Measurements from ENCODE around the gene SYT17.
A peak's percentile ranks its signal among the peaks of the same experiment; 100 is the strongest.

SYT17 gene

DNA sequence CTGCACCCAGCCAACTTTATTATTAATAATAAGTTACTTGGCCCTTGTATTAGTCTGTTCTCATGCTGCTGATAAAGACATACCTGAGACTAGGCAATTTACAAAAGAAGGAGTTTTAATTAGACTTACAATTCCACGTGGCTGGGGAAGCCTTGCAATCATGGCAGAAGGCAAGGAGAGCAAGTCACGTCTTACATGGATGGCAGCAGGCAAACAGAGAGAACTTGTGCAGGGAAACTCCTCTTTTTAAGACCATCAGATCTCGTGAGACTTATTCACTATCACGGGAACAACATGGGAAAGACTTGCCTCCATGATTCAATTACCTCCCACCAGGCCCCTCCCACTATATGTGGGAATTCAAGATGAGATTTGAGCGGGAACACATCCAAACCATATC, 47.7 kb downstream of the SYT17 start:
- Histone ChIP-seq H3K4me1 (ENCODE audit: insufficient read depth, insufficient read length) (peaks cover 4% of the 10 kb centered on the region), H3K9me3 (ENCODE audit: insufficient read depth, low read length) (peaks cover 30% of the 10 kb centered on the region), H3K4me3 (ENCODE audit: insufficient read length, low read depth) (no peak overlapping the region), H3K9ac (ENCODE audit: insufficient read length, low read depth) (no peak overlapping the region), H3K36me3 (ENCODE audit: insufficient read depth, insufficient read length, low read length) (peaks cover 3% of the 10 kb centered on the region), H3K27me3 (ENCODE audit: insufficient read depth, insufficient read length) (no peaks in the 10 kb centered on the region)
- TF ChIP-seq SUZ12 (IDR thresholded peaks at IDR 0.05; ENCODE audit: extremely low read depth, insufficient read depth, insufficient read length), result no peak
- no peak for TF ChIP-seq YY1 (IDR thresholded peaks at IDR 0.05; ENCODE audit: insufficient read depth, insufficient read length)
- no peak for TF ChIP-seq ZNF274 (IDR thresholded peaks at IDR 0.05; ENCODE audit: low read depth, low read length)
- no peak for DNase-seq (ENCODE audit: low read depth, low spot score)

DNA sequence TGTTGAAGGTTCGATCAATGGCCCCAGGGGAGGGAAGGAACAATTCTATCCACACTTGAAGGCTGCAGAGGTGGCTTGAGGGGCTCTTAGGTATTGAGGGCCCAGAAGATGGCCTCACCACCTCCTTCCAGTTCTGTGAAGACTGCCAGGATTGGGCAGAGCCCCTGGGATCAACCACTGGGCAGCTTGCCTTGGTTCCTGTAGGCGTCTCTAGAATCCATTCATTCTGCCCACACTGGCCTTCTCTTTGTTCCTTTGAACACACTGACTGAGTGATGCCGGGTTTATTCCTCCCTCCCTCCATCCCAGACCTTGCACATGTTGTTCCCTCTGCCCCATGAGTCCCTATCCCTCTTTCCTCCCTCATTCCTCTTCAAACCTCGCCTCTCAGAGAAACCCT, 50.5 kb downstream of the SYT17 start:
- DNase-seq (ENCODE audit: low read depth, low spot score), result no peak
- no peaks in the 10 kb centered on the region for H3K36me3 ChIP-seq (ENCODE audit: insufficient read depth, insufficient read length, low read length)
- no peak for TF ChIP-seq ZNF274 (IDR thresholded peaks at IDR 0.05; ENCODE audit: low read depth, low read length)
- TF ChIP-seq SUZ12 (IDR thresholded peaks at IDR 0.05; ENCODE audit: extremely low read depth, insufficient read depth, insufficient read length), result no peak
- TF ChIP-seq YY1 (IDR thresholded peaks at IDR 0.05; ENCODE audit: insufficient read depth, insufficient read length), result no peak
- H3K9ac ChIP-seq (ENCODE audit: insufficient read length, low read depth), result no peak overlapping the region
- no peaks in the 10 kb centered on the region for H3K27me3 ChIP-seq (ENCODE audit: insufficient read depth, insufficient read length)
- H3K4me3 ChIP-seq (ENCODE audit: insufficient read length, low read depth), result no peak overlapping the region
- H3K9me3 ChIP-seq (ENCODE audit: insufficient read depth, low read length), result peaks cover 12% of the 10 kb centered on the region; the same call in 1 of the 2 replicates
- H3K4me1 ChIP-seq (ENCODE audit: insufficient read depth, insufficient read length), result peaks cover 4% of the 10 kb centered on the region

DNA sequence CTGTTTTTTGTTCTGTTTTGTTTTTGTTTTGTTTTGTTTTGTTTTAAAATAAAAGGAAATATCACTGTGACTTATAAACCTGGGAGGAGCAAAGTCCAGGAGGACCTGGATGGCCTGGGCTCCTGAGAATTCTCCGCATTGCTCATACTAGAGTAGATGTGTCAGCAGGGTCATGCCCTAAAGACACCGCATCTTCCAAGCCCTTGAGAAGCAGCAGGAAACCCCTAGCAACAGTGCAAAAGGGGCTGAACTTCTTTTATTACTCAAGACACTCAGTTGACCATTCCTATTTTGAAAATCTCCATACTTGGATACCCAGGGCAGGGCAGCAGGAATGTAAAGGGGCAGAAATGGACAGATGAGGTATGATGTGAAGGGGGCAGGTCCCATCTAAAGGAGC, 51.8 kb downstream of the SYT17 start:
- Histone ChIP-seq H3K4me1 (ENCODE audit: insufficient read depth, insufficient read length) (peaks cover 4% of the 10 kb centered on the region), H3K9me3 (ENCODE audit: insufficient read depth, low read length) (peaks cover 15% of the 10 kb centered on the region), H3K9ac (ENCODE audit: insufficient read length, low read depth) (no peak overlapping the region), H3K36me3 (ENCODE audit: insufficient read depth, insufficient read length, low read length) (peaks cover 10% of the 10 kb centered on the region), H3K27me3 (ENCODE audit: insufficient read depth, insufficient read length) (no peaks in the 10 kb centered on the region), H3K4me3 (ENCODE audit: insufficient read length, low read depth) (no peak overlapping the region)
- no peak for TF ChIP-seq YY1 (IDR thresholded peaks at IDR 0.05; ENCODE audit: insufficient read depth, insufficient read length)
- TF ChIP-seq ZNF274 (IDR thresholded peaks at IDR 0.05; ENCODE audit: low read depth, low read length), result no peak
- no peak for TF ChIP-seq SUZ12 (IDR thresholded peaks at IDR 0.05; ENCODE audit: extremely low read depth, insufficient read depth, insufficient read length)
- no peak for DNase-seq (ENCODE audit: low read depth, low spot score)

DNA sequence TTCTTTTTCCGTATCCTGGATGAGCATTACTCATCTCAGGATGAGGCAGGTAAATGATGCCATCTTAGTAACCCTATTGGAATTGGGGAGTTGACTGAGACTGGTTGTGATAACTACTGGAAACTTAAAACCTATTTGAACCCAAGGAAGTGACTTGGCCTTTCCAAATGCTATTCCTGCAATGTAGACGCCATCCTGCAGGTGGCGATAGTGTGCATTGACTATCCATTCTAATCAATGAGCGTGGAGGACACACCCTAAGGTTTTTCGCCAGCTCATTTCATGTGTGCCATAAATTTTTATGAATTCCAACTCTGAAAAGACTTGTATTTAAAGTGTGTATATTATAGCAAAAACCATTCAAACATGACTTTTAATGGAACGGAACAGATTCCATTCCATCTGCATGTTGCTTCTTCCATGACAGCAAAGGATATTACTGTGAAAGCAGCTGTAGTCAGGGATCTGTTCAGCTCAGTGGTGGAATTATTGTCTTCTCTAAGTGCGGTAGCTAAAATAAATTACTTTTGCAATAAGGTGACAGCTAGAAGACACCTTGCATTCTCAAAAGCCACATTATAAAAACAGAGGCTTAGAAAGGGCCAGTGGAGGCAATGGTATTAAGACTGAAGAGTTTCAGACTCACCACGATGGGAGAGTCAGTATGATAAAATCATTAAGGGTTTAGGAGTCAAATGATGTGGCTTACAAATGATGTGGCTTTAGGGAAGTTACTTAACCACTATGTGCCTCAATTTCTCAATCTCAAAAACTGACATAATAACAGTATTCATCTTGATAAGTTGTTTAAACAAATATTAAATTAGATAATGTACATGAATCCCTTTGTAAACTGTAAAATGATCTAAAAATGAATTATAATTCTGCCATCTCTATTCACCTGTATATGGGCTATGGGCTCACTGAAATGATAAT, 55.5 kb downstream of the SYT17 start:
- H3K4me1 ChIP-seq (ENCODE audit: insufficient read depth, insufficient read length), result peaks cover 7% of the 10 kb centered on the region
- DNase-seq (ENCODE audit: low read depth, low spot score), result peak; percentile 50
- H3K36me3 ChIP-seq (ENCODE audit: insufficient read depth, insufficient read length, low read length), result peaks cover 26% of the 10 kb centered on the region
- no peak overlapping the region for H3K9ac ChIP-seq (ENCODE audit: insufficient read length, low read depth)
- H3K27me3 ChIP-seq (ENCODE audit: insufficient read depth, insufficient read length), result no peaks in the 10 kb centered on the region
- TF ChIP-seq ZNF274 (IDR thresholded peaks at IDR 0.05; ENCODE audit: low read depth, low read length), result no peak
- TF ChIP-seq YY1 (IDR thresholded peaks at IDR 0.05; ENCODE audit: insufficient read depth, insufficient read length), result no peak
- no peak for TF ChIP-seq SUZ12 (IDR thresholded peaks at IDR 0.05; ENCODE audit: extremely low read depth, insufficient read depth, insufficient read length)
- peaks cover 17% of the 10 kb centered on the region for H3K9me3 ChIP-seq (ENCODE audit: insufficient read depth, low read length)
- H3K4me3 ChIP-seq (ENCODE audit: insufficient read length, low read depth), result no peak overlapping the region

DNA sequence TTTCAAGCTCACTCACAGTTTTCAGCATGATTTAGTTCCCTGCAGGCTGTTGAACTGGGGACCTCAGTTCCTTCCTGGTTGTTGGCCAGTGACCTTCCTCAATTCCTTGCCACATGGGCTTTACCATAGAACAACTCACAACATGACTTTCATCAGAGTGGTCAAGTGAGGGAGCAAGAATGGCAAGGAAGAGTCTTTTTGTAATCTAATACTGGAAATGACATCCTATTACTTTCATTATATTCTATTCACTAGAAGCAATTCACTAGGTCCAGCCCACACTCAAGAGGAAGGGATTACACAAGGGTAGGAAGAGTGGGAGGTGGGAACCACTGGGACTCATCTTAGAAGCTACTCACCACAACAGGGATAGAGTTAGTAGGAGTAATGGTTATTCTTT, 57.6 kb downstream of the SYT17 start:
- Histone ChIP-seq H3K4me3 (ENCODE audit: insufficient read length, low read depth) (no peak overlapping the region), H3K9me3 (ENCODE audit: insufficient read depth, low read length) (peaks cover 17% of the 10 kb centered on the region), H3K4me1 (ENCODE audit: insufficient read depth, insufficient read length) (peaks cover 4% of the 10 kb centered on the region), H3K9ac (ENCODE audit: insufficient read length, low read depth) (no peak overlapping the region), H3K27me3 (ENCODE audit: insufficient read depth, insufficient read length) (no peaks in the 10 kb centered on the region), H3K36me3 (ENCODE audit: insufficient read depth, insufficient read length, low read length) (peaks cover 26% of the 10 kb centered on the region)
- DNase-seq (ENCODE audit: low read depth, low spot score), result no peak
- TF ChIP-seq ZNF274 (IDR thresholded peaks at IDR 0.05; ENCODE audit: low read depth, low read length) (no peak), SUZ12 (IDR thresholded peaks at IDR 0.05; ENCODE audit: extremely low read depth, insufficient read depth, insufficient read length) (no peak)

DNA sequence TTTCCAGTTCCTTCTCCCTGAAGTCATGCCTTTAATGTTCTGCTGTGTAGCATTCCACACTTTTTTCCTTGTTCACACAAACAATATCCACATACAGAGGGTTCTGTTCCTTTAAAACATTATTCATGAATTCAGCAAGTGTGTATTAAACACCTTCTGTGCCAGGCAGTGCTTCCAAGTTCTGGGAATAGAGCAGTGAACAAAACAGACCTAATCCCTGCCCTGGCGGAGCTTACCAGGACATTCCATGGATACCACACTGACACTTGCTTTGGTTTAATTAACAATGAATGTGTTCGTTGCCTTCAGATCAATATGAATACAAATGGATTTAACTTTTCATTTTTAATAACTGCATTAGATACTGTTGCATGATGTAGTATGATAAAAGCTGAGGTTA, 59.6 kb downstream of the SYT17 start:
- no peak for DNase-seq (ENCODE audit: low read depth, low spot score)

DNA sequence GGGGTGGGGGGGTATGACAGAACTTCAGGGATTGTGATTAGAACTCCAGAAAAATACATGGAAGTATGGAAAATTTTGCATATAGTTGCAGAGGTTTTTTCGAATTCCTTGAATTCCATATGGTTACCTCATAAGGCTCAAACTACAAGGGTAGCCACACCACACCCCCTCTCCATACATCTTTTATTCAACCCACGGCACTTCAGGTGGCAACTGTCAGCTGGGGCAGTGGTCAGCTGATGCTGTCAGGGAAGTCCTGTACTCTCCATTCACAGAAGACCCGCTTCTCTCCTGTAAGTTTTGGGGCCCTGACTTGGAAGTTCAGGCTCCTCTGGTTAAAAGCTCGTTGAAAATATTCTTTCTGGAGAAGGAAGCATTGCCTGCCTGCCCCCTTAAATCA, 60.0 kb downstream of the SYT17 start:
- no peak for TF ChIP-seq YY1 (IDR thresholded peaks at IDR 0.05; ENCODE audit: insufficient read depth, insufficient read length)
- TF ChIP-seq SUZ12 (IDR thresholded peaks at IDR 0.05; ENCODE audit: extremely low read depth, insufficient read depth, insufficient read length), result no peak
- TF ChIP-seq ZNF274 (IDR thresholded peaks at IDR 0.05; ENCODE audit: low read depth, low read length), result no peak
- Histone ChIP-seq H3K9ac (ENCODE audit: insufficient read length, low read depth) (no peak overlapping the region), H3K9me3 (ENCODE audit: insufficient read depth, low read length) (peaks cover 17% of the 10 kb centered on the region)

More for the DNA sequence above, 59.6 kb downstream of the SYT17 start:
- H3K9ac ChIP-seq (ENCODE audit: insufficient read length, low read depth), result no peak overlapping the region
- peaks cover 17% of the 10 kb centered on the region for H3K9me3 ChIP-seq (ENCODE audit: insufficient read depth, low read length)
- H3K4me3 ChIP-seq (ENCODE audit: insufficient read length, low read depth), result no peak overlapping the region
- H3K4me1 ChIP-seq (ENCODE audit: insufficient read depth, insufficient read length), result peaks cover 4% of the 10 kb centered on the region
- H3K27me3 ChIP-seq (ENCODE audit: insufficient read depth, insufficient read length), result no peaks in the 10 kb centered on the region
- TF ChIP-seq YY1 (IDR thresholded peaks at IDR 0.05; ENCODE audit: insufficient read depth, insufficient read length) (no peak), SUZ12 (IDR thresholded peaks at IDR 0.05; ENCODE audit: extremely low read depth, insufficient read depth, insufficient read length) (no peak), ZNF274 (IDR thresholded peaks at IDR 0.05; ENCODE audit: low read depth, low read length) (no peak)
- peaks cover 26% of the 10 kb centered on the region for H3K36me3 ChIP-seq (ENCODE audit: insufficient read depth, insufficient read length, low read length)

More for the DNA sequence above, 60.0 kb downstream of the SYT17 start:
- Histone ChIP-seq H3K4me1 (ENCODE audit: insufficient read depth, insufficient read length) (peaks cover 4% of the 10 kb centered on the region), H3K4me3 (ENCODE audit: insufficient read length, low read depth) (no peak overlapping the region), H3K27me3 (ENCODE audit: insufficient read depth, insufficient read length) (no peaks in the 10 kb centered on the region), H3K36me3 (ENCODE audit: insufficient read depth, insufficient read length, low read length) (peaks cover 26% of the 10 kb centered on the region)
- no peak for DNase-seq (ENCODE audit: low read depth, low spot score)
